Measurements from ENCODE around the gene CD1D.

The CD1D gene

GRCh38 chr1:158180741-158181576, at the start of gene CD1D:
CD1D (plus strand) TSS chr1:158180895; CDS start chr1:158181102, 207 bp downstream.
- in situ Hi-C loops (cut with HindIII; ENCODE audit: low sequenced_read_pairs): no loop called here

GRCh38 chr1:158131217-158131616, 49.5 kb upstream of the CD1D start:
- in situ Hi-C loops (cut with HindIII; ENCODE audit: low sequenced_read_pairs): no loop called here

GRCh38 chr1:158140764-158141192, 39.9 kb upstream of the CD1D start:
- in situ Hi-C loops (cut with HindIII; ENCODE audit: low sequenced_read_pairs): no loop called here

- in situ Hi-C loops (cut with HindIII; ENCODE audit: low sequenced_read_pairs): loop anchor here (5.0 kb wide), 1 partner anchor 48 kb away; no protein-coding TSS in a partner anchor
These were observed 35.4 kb upstream of the CD1D start for GRCh38 chr1:158145173-158145719.

- in situ Hi-C loops (cut with HindIII; ENCODE audit: low sequenced_read_pairs): loop anchor here (5.0 kb wide), 1 partner anchor 49 kb away; no protein-coding TSS in a partner anchor
These were observed 34.5 kb upstream of the CD1D start for GRCh38 chr1:158146165-158146564.

GRCh38 chr1:158146739-158147138, 34.0 kb upstream of the CD1D start:
- in situ Hi-C loops (cut with HindIII; ENCODE audit: low sequenced_read_pairs): loop anchor here (5.0 kb wide), 1 partner anchor 49 kb away; no protein-coding TSS in a partner anchor

- in situ Hi-C loops (cut with HindIII; ENCODE audit: low sequenced_read_pairs): loop anchor here (5.0 kb wide), 1 partner anchor 50 kb away; no protein-coding TSS in a partner anchor
These were observed 33.3 kb upstream of the CD1D start for GRCh38 chr1:158147401-158147800.

- in situ Hi-C loops (cut with HindIII; ENCODE audit: low sequenced_read_pairs): loop anchor here (5.0 kb wide), 1 partner anchor 51 kb away; no protein-coding TSS in a partner anchor
These were observed 32.8 kb upstream of the CD1D start for GRCh38 chr1:158147869-158148268.

GRCh38 chr1:158148468-158148867, 32.2 kb upstream of the CD1D start:
- in situ Hi-C loops (cut with HindIII; ENCODE audit: low sequenced_read_pairs): loop anchor here (5.0 kb wide), 1 partner anchor 51 kb away; no protein-coding TSS in a partner anchor

GRCh38 chr1:158149175-158149574, 31.5 kb upstream of the CD1D start:
- in situ Hi-C loops (cut with HindIII; ENCODE audit: low sequenced_read_pairs): loop anchor here (5.0 kb wide), 1 partner anchor 52 kb away; no protein-coding TSS in a partner anchor

- in situ Hi-C loops (cut with HindIII; ENCODE audit: low sequenced_read_pairs): loop anchor here (5.0 kb wide), 1 partner anchor 52 kb away; no protein-coding TSS in a partner anchor
These were observed 31.0 kb upstream of the CD1D start for GRCh38 chr1:158149577-158150269.

GRCh38 chr1:158150523-158150922, 30.2 kb upstream of the CD1D start:
- in situ Hi-C loops (cut with HindIII; ENCODE audit: low sequenced_read_pairs): no loop called here

- in situ Hi-C loops (cut with HindIII; ENCODE audit: low sequenced_read_pairs): no loop called here
These were observed 27.5 kb upstream of the CD1D start for GRCh38 chr1:158153179-158153578.

- in situ Hi-C loops (cut with HindIII; ENCODE audit: low sequenced_read_pairs): no loop called here
These were observed 26.8 kb upstream of the CD1D start for GRCh38 chr1:158153746-158154444.

- in situ Hi-C loops (cut with HindIII; ENCODE audit: low sequenced_read_pairs): no loop called here
These were observed 26.2 kb upstream of the CD1D start for GRCh38 chr1:158154501-158154900.

- in situ Hi-C loops (cut with HindIII; ENCODE audit: low sequenced_read_pairs): no loop called here
These were observed 25.0 kb upstream of the CD1D start for GRCh38 chr1:158155673-158156072.

- in situ Hi-C loops (cut with HindIII; ENCODE audit: low sequenced_read_pairs): no loop called here
These were observed 21.1 kb upstream of the CD1D start for GRCh38 chr1:158159597-158159996.

GRCh38 chr1:158161446-158161845, 19.2 kb upstream of the CD1D start:
- in situ Hi-C loops (cut with HindIII; ENCODE audit: low sequenced_read_pairs): no loop called here

GRCh38 chr1:158163000-158163947, 17.4 kb upstream of the CD1D start:
- in situ Hi-C loops (cut with HindIII; ENCODE audit: low sequenced_read_pairs): no loop called here

All from endothelial cell of hepatic sinusoid (primary cell).